ENCODE results near the gene TRPM3.

The TRPM3 gene

GRCh38 chr9:70940605-70941004 lies 180.8 kb downstream of the TRPM3 start:
- no peak for DNase-seq

- DNase-seq: no peak
These were observed 184.9 kb downstream of the TRPM3 start for GRCh38 chr9:70936536-70936935.

- DNase-seq: no peak
These were observed 185.6 kb downstream of the TRPM3 start for GRCh38 chr9:70935856-70936255.

- no peak for DNase-seq
These were observed 186.8 kb downstream of the TRPM3 start for GRCh38 chr9:70934642-70935041.

DNA sequence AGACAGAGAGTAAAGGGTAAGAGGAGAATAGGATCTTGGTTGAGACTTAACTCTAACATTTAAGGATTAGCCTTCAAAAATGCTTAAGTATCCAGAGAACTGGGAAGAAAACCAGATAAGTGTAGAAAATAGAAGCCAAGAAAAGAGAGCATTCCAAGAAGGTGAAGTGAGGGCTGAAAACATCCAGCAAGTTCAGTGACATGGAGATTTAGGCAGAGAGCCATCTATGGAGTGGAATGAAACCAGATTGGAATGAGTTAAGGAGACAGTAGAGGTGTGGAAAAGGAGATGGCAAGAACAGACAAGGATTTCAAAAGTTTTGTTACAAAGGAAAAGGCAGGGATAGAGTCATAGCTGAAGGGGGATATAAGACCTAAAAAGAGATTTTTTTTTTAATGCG lies 188.1 kb downstream of the TRPM3 start:
- DNase-seq: no peak

DNA sequence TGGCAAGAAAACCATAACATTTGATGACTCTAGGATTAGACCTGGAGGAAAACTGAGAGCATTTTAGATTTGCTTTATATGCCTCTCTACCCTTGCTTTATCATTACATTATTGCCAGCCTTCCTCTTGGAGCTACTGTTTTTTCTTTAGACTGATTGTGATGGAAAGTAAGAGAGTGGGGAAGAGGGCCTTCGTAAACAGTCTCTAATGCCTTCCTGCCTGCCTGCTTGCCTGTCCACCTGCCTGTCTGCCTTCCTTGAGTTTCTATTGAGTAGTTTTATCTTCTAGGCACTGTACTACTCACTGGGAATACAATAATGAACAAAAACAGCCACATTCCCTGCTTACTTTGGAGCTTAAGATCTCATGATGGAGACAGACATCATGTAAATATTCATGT lies 189.3 kb downstream of the TRPM3 start:
- no peak for DNase-seq

DNA sequence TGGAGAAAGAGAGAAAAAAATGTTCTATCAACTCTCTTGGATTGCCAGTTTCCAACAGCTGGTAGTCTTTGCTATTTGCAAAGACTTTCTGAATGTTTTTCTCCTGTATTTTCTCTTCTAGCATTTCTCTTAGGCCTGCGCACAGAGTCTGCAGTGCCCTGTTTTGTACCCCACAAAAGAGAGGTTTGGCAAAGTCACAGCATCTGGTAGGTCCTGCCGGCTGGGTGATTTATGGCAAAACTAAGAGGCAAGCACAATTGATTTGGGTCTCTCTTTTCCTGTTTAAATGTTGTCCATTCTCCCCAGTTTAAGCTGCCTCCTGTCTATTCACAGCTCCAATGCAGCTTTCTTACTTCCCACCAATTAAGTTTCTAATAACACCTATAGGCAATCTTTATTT lies 193.9 kb downstream of the TRPM3 start:
- DNase-seq: no peak

DNA sequence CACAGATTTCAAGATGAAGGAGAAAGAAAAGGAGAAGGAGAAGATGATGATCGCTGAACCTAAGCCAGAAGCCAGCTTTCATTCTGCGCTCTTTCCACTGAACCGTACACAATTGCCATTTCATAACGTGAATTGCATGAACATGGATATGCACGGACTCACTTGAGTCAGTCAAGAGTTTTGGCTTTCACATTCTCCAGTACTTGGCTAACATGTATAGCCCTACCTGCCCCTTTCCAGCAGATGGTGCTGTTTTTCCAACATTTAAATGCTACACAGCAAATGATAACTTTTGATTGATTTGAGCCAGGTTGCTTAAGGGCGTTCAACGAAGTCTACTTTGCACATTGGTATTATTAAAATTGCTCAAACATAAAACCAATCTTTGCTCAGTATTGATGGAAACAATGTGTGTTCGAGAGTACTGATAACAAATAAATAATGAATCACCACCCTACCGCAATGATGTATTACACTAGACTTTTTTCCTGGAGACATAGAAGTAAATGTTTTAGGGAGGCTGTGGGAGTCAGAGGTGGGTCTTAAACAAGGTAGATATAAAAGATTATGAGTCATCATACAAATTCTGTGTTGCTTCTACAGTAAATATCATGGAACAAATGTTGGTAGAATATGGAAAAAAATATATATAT lies 196.4 kb downstream of the TRPM3 start:
- no peak for DNase-seq

GRCh38 chr9:70924380-70924779 lies 197.0 kb downstream of the TRPM3 start:
- no peak for DNase-seq

- DNase-seq: no peak
These were observed 197.5 kb downstream of the TRPM3 start for GRCh38 chr9:70923961-70924360.

- DNase-seq: no peak
These were observed 200.3 kb downstream of the TRPM3 start for GRCh38 chr9:70921136-70921535.

GRCh38 chr9:70917277-70917676 lies 204.1 kb downstream of the TRPM3 start:
- no peak for DNase-seq

- no peak for DNase-seq
These were observed 209.6 kb downstream of the TRPM3 start for GRCh38 chr9:70911791-70912190.

- DNase-seq: no peak
These were observed 210.8 kb downstream of the TRPM3 start for GRCh38 chr9:70910598-70910997.

GRCh38 chr9:70902692-70903131 lies 218.7 kb downstream of the TRPM3 start:
- DNase-seq: no peak

GRCh38 chr9:70902171-70902570 lies 219.2 kb downstream of the TRPM3 start:
- no peak for DNase-seq

DNA sequence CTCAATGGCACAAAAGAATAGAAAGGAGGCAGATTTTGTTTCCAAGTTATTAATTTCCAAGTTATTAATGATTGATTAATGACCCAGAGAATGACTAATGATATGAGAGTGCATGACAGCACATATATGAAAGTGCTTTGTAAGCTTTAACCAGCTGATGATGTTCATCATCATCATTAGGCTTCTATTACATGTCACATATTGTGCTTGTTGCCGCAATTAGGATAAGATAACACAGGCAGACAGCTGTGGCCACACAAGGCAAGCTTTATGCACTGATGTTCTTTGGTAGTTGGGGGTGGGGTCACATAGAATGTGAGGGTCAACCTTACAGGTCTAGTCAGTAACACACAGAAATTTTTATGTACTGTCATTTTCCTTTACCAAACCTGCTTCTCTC lies 219.7 kb downstream of the TRPM3 start:
- DNase-seq: no peak

DNA sequence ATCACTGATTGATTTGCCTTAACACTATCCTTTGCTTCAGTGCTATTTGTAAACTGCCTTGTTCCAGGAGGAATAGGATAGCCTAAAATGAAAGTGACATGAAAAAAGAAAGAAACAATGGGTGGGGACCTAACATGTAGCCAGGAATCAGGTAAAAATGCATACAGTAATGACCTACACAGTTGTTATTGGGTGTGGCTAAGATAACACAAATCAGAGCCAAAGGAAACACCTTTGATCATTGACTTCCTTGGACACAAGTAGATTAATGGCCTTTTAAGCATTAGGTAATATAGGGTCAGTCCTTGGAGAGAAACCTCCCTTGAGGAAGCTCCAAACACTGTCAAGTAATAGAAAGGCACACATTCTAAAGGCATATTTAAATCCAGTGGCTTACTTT lies 220.4 kb downstream of the TRPM3 start:
- DNase-seq: no peak

GRCh38 chr9:70893580-70894122 lies 227.8 kb downstream of the TRPM3 start:
- DNase-seq: no peak

DNA sequence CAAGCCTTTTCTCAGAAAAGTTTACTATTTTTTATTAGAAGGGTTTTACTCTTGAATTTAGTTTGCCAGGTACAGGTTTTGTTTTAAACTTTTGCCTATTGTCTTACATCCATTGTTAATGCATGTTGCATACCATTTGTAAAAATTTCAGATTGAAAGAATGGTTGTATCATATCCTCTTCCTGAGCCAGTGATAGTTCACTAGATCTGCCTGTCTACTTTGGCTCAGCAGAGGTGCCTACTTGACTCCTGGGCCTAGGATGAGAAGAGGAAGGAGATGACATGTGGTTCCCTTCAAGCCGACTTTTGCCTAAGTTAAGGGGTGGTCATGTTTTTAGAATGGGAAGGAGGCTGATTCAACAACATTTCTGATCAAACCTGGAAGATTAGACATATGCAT lies 232.9 kb downstream of the TRPM3 start:
- no peak for DNase-seq

GRCh38 chr9:70887826-70888225 lies 233.6 kb downstream of the TRPM3 start:
- DNase-seq: no peak

- no peak for DNase-seq
These were observed 237.2 kb downstream of the TRPM3 start for GRCh38 chr9:70883963-70884793.

DNA sequence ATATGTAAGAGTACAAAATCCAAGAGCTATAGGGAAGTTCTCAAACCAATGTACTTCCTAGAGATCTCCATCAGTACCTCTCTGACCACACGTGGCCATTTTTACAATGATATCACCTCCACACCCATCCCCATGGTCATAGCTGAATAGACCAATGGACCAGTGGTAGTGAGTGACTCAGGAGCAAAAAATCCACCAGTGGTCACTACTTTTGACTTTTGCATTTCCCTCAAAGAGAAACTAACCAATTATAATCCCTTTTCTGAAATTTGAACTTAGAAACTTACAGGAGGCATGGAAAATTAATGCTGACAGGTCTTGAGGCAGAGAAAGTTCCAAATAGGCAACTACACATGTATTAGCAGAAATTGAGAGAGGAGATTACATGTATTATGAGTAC lies 238.4 kb downstream of the TRPM3 start:
- DNase-seq: no peak

- DNase-seq: no peak
These were observed 240.1 kb downstream of the TRPM3 start for GRCh38 chr9:70881333-70881732.
